Heart left ventricle (tissue), 13 donors: Measurements from ENCODE around the gene ADAM33.

Source experiments
- POLR2A ChIP-seq, 2 donors: fragments of 450-650 bp; IDR thresholded peaks; one replicate each; pipeline ENCODE4 v1.6.1; 2017; ENCODE audit warnings: antibody characterized with exemption in 2 of 2, mild to moderate bottlenecking in 2 of 2, moderate library complexity in 2 of 2
- TF ChIP-seq, protein P1 (sequence below), 12 donors: fragments of 200-600 bp; sonication (generic) in 4 of 12; IDR thresholded peaks; one replicate each; pipeline versions ENCODE4 v1.5.0 to v1.8.0; 2018 to 2022; ENCODE audit warnings: antibody characterized with exemption in 12 of 12, mild to moderate bottlenecking in 5 of 12
- donor health status: ischemic (EF 13 %, LVEDD 7.1; RV severe dilation, severe dysfunction).
- donor health status: DM: no; HTN: yes; CAD: no.
- donor health status: DM: no; HTN: no; CAD: no.
- donor health status: ischemic (EF 25% LVEDD 6.9; RV normal size, moderate dysfunction).
- donor health status: ischemic (EF 25% LVEDD 5.7; RV mildly dilated, moderate dysfunction).
- donor health status: ischemic (EF 35%, LVEDD 5.7; RV mildly dilated, moderate dysfunction).
- donor health status: nonischemic (EF 11% LVEDD 7.7; RV severe dilation, severe dysfunction).
- donor health status: DM: yes; HTN: yes; CAD: no.
- donor health status: PGD.
- donor health status: ischemic (EF 29% LVEDD 5.4; RV normal size, mild dysfunction).
- donor health status: nonischemic (EF 23%, LVEDD 6.1; RV moderate dilation, normal function).

- TF ChIP-seq, protein P1, sequence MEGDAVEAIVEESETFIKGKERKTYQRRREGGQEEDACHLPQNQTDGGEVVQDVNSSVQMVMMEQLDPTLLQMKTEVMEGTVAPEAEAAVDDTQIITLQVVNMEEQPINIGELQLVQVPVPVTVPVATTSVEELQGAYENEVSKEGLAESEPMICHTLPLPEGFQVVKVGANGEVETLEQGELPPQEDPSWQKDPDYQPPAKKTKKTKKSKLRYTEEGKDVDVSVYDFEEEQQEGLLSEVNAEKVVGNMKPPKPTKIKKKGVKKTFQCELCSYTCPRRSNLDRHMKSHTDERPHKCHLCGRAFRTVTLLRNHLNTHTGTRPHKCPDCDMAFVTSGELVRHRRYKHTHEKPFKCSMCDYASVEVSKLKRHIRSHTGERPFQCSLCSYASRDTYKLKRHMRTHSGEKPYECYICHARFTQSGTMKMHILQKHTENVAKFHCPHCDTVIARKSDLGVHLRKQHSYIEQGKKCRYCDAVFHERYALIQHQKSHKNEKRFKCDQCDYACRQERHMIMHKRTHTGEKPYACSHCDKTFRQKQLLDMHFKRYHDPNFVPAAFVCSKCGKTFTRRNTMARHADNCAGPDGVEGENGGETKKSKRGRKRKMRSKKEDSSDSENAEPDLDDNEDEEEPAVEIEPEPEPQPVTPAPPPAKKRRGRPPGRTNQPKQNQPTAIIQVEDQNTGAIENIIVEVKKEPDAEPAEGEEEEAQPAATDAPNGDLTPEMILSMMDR (IDR thresholded peaks at IDR 0.05) = no peak
- TF ChIP-seq POLR2A (IDR thresholded peaks at IDR 0.05) = no peak
These were observed 7.4 kb downstream of the ADAM33 start for GRCh38 chr20:3674447-3674846.
